C4-2B (cell line): Measurements from ENCODE around the gene FAM98B.

Experiments
- CTCF ChIP-seq: fragments of 450-650 bp; conservative IDR thresholded peaks from 2 replicates; pipeline ENCODE4 v1.5.1; 2017; ENCODE audit warnings: mild to moderate bottlenecking
- ZFX ChIP-seq: fragments of 450-650 bp; IDR thresholded peaks from 2 replicates; pipeline ENCODE4 v1.6.1; 2017

- no peak for TF ChIP-seq CTCF
- TF ChIP-seq ZFX = no peak
Measured at GRCh38 chr15:38406436-38406835, 47.5 kb upstream of the FAM98B start.
